PC-3 (cell line): ENCODE results near the gene RPS3. TPM values are rescaled to one million over a fixed set of nuclear protein-coding genes. Genes with fewer than 3 reads are reported as not detected.

Experiments
- ATAC-seq: fragments of 200-7000 bp; cut with Tn5 transposase; 2 replicates; pipeline ENCODE4 v1.9.1; 2020; ENCODE audit warnings: mild to moderate bottlenecking, moderate library complexity
- BruUV-seq: library from RNA; stranded (reverse); fragments of 400-500 nt; replicated peaks from 2 replicates; lab custom pipeline; 2021; lab: Mats Ljungman, UMichigan
- CTCF ChIA-PET: fragments of 300-600 bp; sonication (Branson Sonifier 250); formaldehyde crosslinking; loops from one replicate; lab custom pipeline; 2022; ENCODE audit warnings: antibody characterized with exemption; lab: Charles Lee
- POLR2A ChIA-PET: fragments of 300-600 bp; sonication (Branson Sonifier 250); formaldehyde crosslinking; loops from one replicate; lab custom pipeline; 2022; ENCODE audit warnings: antibody characterized with exemption; ENCODE audit not compliant: unreplicated experiment; lab: Charles Lee
- DNase-seq: peaks from one replicate; pipeline ENCODE4 v3.0.0-alpha.2; 2015
- H2AFZ ChIP-seq: fragments of 300-600 bp; sonication (generic); 2 replicates; pipeline ENCODE4 v1.6.0; 2016; ENCODE audit warnings: antibody characterized with exemption, low read length
- H3F3A ChIP-seq: fragments of 300-600 bp; sonication (generic); one replicate; pipeline ENCODE4 v1.6.0; 2017; ENCODE audit warnings: antibody characterized with exemption, low read length, control low read depth, mild to moderate bottlenecking; ENCODE audit not compliant: unreplicated experiment
- H3K27ac ChIP-seq: fragments of 300-600 bp; sonication (generic); 2 replicates; pipeline ENCODE4 v1.5.1; 2016; ENCODE audit warnings: mild to moderate bottlenecking, low read length
- H3K27me3 ChIP-seq: fragments of 300-600 bp; sonication (generic); 2 replicates; pipeline ENCODE4 v1.6.1; 2016; ENCODE audit warnings: low read length, mixed read lengths
- H3K36me3 ChIP-seq: fragments of 300-600 bp; sonication (generic); 2 replicates; pipeline ENCODE4 v1.6.1; 2016; ENCODE audit warnings: low read depth, mixed run types, low read length, mixed read lengths
- H3K4me1 ChIP-seq: fragments of 300-600 bp; sonication (generic); 2 replicates; pipeline ENCODE4 v1.5.1; 2016; ENCODE audit warnings: low read length; ENCODE audit not compliant: insufficient read depth
- H3K4me2 ChIP-seq: fragments of 300-600 bp; sonication (generic); 2 replicates; pipeline ENCODE4 v1.6.0; 2016; ENCODE audit warnings: low read length
- H3K4me3 ChIP-seq: fragments of 300-600 bp; sonication (generic); 2 replicates; pipeline ENCODE4 v1.5.1; 2016; ENCODE audit warnings: mild to moderate bottlenecking, low read length, mixed read lengths
- H3K79me2 ChIP-seq: fragments of 300-600 bp; sonication (generic); 2 replicates; pipeline ENCODE4 v1.6.1; 2017; ENCODE audit warnings: low read length, mixed read lengths
- H3K9ac ChIP-seq: fragments of 300-600 bp; sonication (generic); 2 replicates; pipeline ENCODE4 v1.6.0; 2016; ENCODE audit warnings: mild to moderate bottlenecking, low read length
- H3K9me2 ChIP-seq: fragments of 300-600 bp; sonication (generic); replicated peaks from 2 replicates; pipeline ENCODE4 v1.6.1; 2016; ENCODE audit warnings: mixed run types, low read length, mixed read lengths
- H3K9me3 ChIP-seq: fragments of 300-600 bp; sonication (generic); 2 replicates; pipeline ENCODE4 v1.6.1; 2016; ENCODE audit warnings: low read length, mixed read lengths
- H4K20me1 ChIP-seq: fragments of 300-600 bp; sonication (generic); 2 replicates; pipeline ENCODE4 v1.6.1; 2016; ENCODE audit warnings: low read length, mixed read lengths
- CTCF ChIP-seq: fragments of 300-600 bp; sonication (generic); conservative IDR thresholded peaks from 2 replicates; pipeline ENCODE4 v1.5.1; 2017; ENCODE audit warnings: antibody characterized with exemption, low read depth, mild to moderate bottlenecking, low read length
- EZH2 ChIP-seq: fragments of 300-600 bp; sonication (generic); IDR thresholded peaks from one replicate; pipeline ENCODE4 v1.6.1; 2017; ENCODE audit warnings: antibody characterized with exemption, mild to moderate bottlenecking, low read length; ENCODE audit not compliant: unreplicated experiment
- EZH2phosphoT487 ChIP-seq: fragments of 300-600 bp; sonication (generic); IDR thresholded peaks from 2 replicates; pipeline ENCODE4 v1.6.1; 2018; ENCODE audit warnings: mild to moderate bottlenecking, antibody characterized with exemption, low read length, borderline replicate concordance
- intact Hi-C: fragments of 100-400 bp; cut with micrococcal nuclease; formaldehyde crosslinking; loops from 2 replicates; pipeline ENCODE4 v1.9.0; 2023
- total RNA-seq: library from RNA; depleted of rRNA; stranded (reverse); fragments of >200 nt; gene quantifications from 2 replicates; pipeline ENCODE4 v1.2.3, GENCODE V29; 2014

RPS3 gene
- total RNA-seq, 1 experiment from 2014 or later, result 2,018 TPM

DNA sequence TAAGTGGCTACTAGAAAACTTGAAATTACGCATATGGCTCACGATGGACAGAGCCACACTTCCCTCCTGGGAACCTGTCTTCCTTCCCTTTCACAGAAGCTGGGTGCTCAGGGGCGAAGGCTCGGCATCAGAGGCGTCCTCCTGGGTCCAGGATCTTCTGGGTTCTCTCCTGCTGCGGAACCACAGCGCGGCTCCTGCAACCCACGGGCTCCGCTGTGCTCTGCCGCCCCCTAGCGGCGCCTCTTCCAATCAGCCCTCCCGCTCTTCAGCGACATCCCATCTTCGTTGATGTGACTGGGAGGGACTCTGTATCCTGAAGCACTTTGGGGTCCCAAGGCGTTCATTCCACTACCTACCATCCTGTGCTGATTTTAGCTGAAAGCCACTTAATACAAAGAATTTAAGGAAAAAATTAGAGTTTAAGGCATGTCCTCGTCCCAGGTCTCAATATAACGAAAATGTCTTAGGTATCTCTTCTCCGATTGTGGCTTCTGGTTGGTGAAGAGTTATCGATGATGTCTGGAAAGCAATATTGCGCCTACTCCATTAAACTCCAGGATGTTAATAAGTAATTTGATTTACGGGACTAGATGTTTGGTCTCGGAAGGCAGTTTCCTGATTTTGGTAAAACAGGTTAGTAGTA lies 14.8 kb upstream of the RPS3 start:
- H3K9me3 ChIP-seq, result no peaks in the 10 kb centered on the region
- H3K79me2 ChIP-seq, result no peaks in the 10 kb centered on the region
- peak overlapping the region; percentile 27 for H3K4me2 ChIP-seq
- no peaks in the 10 kb centered on the region for H3K36me3 ChIP-seq
- ATAC-seq (peak; percentile 64), DNase-seq (peak; percentile 92)
- no peaks in the 10 kb centered on the region for H3K9me2 ChIP-seq
- no TSS peak for BruUV-seq
- H3K9ac ChIP-seq, result no peak overlapping the region
- H4K20me1 ChIP-seq, result no peaks in the 10 kb centered on the region
- POLR2A ChIA-PET, result no interaction called here
- intact Hi-C loops, result loop anchor here (1.0 kb wide), 2 partner anchors 56 to 104 kb away; no protein-coding TSS in a partner anchor
- peak overlapping the region; percentile 3; the same call in 1 of the 2 replicates for H3K4me3 ChIP-seq
- no peak overlapping the region for H3K27ac ChIP-seq
- TF ChIP-seq CTCF, result peak; percentile 99
- no peak for TF ChIP-seq EZH2phosphoT487
- H3K27me3 ChIP-seq, result no peaks in the 10 kb centered on the region
- H2AFZ ChIP-seq, result peak overlapping the region; percentile 66
- CTCF ChIA-PET, result no interaction called here
- peaks cover 35% of the 10 kb centered on the region for H3K4me1 ChIP-seq
- peaks cover 11% of the 10 kb centered on the region for H3F3A ChIP-seq

- POLR2A ChIA-PET, result interaction anchor here (0.6 kb wide), 2 partner anchors 14 to 380 kb away, joined by 3 to 4 read pairs; no protein-coding TSS in a partner anchor
- no peak overlapping the region for H3K9ac ChIP-seq
- peaks cover 11% of the 10 kb centered on the region for H3F3A ChIP-seq
- H3K4me1 ChIP-seq, result peaks cover 41% of the 10 kb centered on the region
- no peaks in the 10 kb centered on the region for H3K9me2 ChIP-seq
- H4K20me1 ChIP-seq, result no peaks in the 10 kb centered on the region
- no peak overlapping the region for H3K4me3 ChIP-seq
- H3K4me2 ChIP-seq, result peak overlapping the region; percentile 11
- H3K36me3 ChIP-seq, result no peaks in the 10 kb centered on the region
- no peak for TF ChIP-seq EZH2
- TF ChIP-seq CTCF, result no peak
- H3K9me3 ChIP-seq, result no peaks in the 10 kb centered on the region
- peak; percentile 37 for ATAC-seq
- CTCF ChIA-PET, result interaction anchor here (0.6 to 1.7 kb wide), 2 partner anchors 21 to 145 kb away, joined by 5 to 11 read pairs; no protein-coding TSS in a partner anchor
- no peaks in the 10 kb centered on the region for H3K27me3 ChIP-seq
- no peak overlapping the region for H2AFZ ChIP-seq
- peak overlapping the region; percentile 81; the same call in 1 of the 2 replicates for H3K27ac ChIP-seq
- BruUV-seq, result no TSS peak
- intact Hi-C loops, result no loop called here
- peak; percentile 69 for DNase-seq
- H3K79me2 ChIP-seq, result no peaks in the 10 kb centered on the region
These were observed 12.2 kb upstream of the RPS3 start for GRCh38 chr11:75386942-75387630.
